SK-N-SH treated with all-trans-retinoic acid at 6 μM for 48 hours (cell line): ENCODE results near the gene FBXO31.

Experiments
- ATAC-seq: fragments of 200-7000 bp; cut with Tn5 transposase; 3 replicates; pipeline ENCODE4 v1.9.1; 2020; ENCODE audit warnings: mild to moderate bottlenecking, moderate library complexity
- ARNTL ChIP-seq: fragments of 450-650 bp; formaldehyde crosslinking; IDR thresholded peaks from 2 replicates; pipeline ENCODE4 v1.5.0; 2020; ENCODE audit warnings: low read depth, mild to moderate bottlenecking, moderate library complexity, borderline replicate concordance
- BACH2 ChIP-seq: fragments of 250-450 bp; sonication (Bioruptor Pico); IDR thresholded peaks from 2 replicates; pipeline ENCODE4 v1.9.0; 2021; ENCODE audit warnings: mild to moderate bottlenecking, borderline replicate concordance
- CSDC2 ChIP-seq: fragments of 250-450 bp; sonication (Bioruptor Pico); IDR thresholded peaks from 2 replicates; pipeline ENCODE4 v1.5.0; 2020; ENCODE audit warnings: mild to moderate bottlenecking, moderate library complexity
- ESRRG ChIP-seq: fragments of 250-450 bp; sonication (Bioruptor Pico); IDR thresholded peaks from 2 replicates; pipeline ENCODE4 v1.6.1; 2021; ENCODE audit warnings: mild to moderate bottlenecking
- GLIS3 ChIP-seq: fragments of 250-450 bp; sonication (Bioruptor Pico); IDR thresholded peaks from 2 replicates; pipeline ENCODE4 v1.5.0; 2020; ENCODE audit warnings: mild to moderate bottlenecking, moderate library complexity
- ISL1 ChIP-seq: fragments of 250-450 bp; sonication (Bioruptor Pico); IDR thresholded peaks from 2 replicates; pipeline ENCODE4 v2.1.2; 2022; ENCODE audit warnings: mild to moderate bottlenecking, moderate library complexity
- OSR1 ChIP-seq: fragments of 250-450 bp; sonication (Bioruptor Pico); IDR thresholded peaks from 2 replicates; pipeline ENCODE4 v1.8.0; 2022; ENCODE audit warnings: moderate library complexity, mild to moderate bottlenecking, inconsistent platforms
- PPARA ChIP-seq: fragments of 250-450 bp; sonication (Bioruptor Pico); IDR thresholded peaks from 2 replicates; pipeline ENCODE4 v1.5.0; 2020; ENCODE audit warnings: mild to moderate bottlenecking, borderline replicate concordance
- RARB ChIP-seq: fragments of 250-450 bp; sonication (Bioruptor Pico); IDR thresholded peaks from 2 replicates; pipeline ENCODE4 v1.8.0; 2021; ENCODE audit warnings: mild to moderate bottlenecking, moderate library complexity
- TCF4 ChIP-seq: fragments of 250-450 bp; sonication (Bioruptor Pico); IDR thresholded peaks from 2 replicates; pipeline ENCODE4 v1.8.0; 2021; ENCODE audit warnings: mild to moderate bottlenecking, moderate library complexity, borderline replicate concordance
- ZFP3 ChIP-seq: fragments of 250-450 bp; sonication (Bioruptor Pico); IDR thresholded peaks from 2 replicates; pipeline ENCODE4 v1.5.0; 2020; ENCODE audit warnings: mild to moderate bottlenecking, moderate library complexity
- ZFP30 ChIP-seq: fragments of 450-650 bp; formaldehyde crosslinking; IDR thresholded peaks from 2 replicates; pipeline ENCODE4 v1.5.0; 2022; ENCODE audit warnings: mild to moderate bottlenecking, moderate library complexity
- ZNF565 ChIP-seq: fragments of 450-650 bp; formaldehyde crosslinking; conservative IDR thresholded peaks from 2 replicates; pipeline ENCODE4 v1.5.0; 2020; ENCODE audit warnings: low read depth, mild to moderate bottlenecking, moderate library complexity
- ZNF70 ChIP-seq: fragments of 450-650 bp; formaldehyde crosslinking; IDR thresholded peaks from 2 replicates; pipeline ENCODE4 v1.5.0; 2020; ENCODE audit warnings: mild to moderate bottlenecking, moderate library complexity
- TF ChIP-seq, protein P1 (sequence below): fragments of 250-450 bp; sonication (Bioruptor Pico); IDR thresholded peaks from 2 replicates; pipeline ENCODE4 v1.5.0; 2020; ENCODE audit warnings: mild to moderate bottlenecking, moderate library complexity
- TF ChIP-seq, protein P2 (sequence below): fragments of 250-450 bp; sonication (Bioruptor Pico); IDR thresholded peaks from 2 replicates; pipeline ENCODE4 v1.5.1; 2020; ENCODE audit warnings: low read depth, mild to moderate bottlenecking, moderate library complexity
- TF ChIP-seq, protein P3 (sequence below): fragments of 250-450 bp; sonication (Bioruptor Pico); IDR thresholded peaks from 2 replicates; pipeline ENCODE4 v1.5.1; 2021; ENCODE audit warnings: mild to moderate bottlenecking, moderate library complexity
- TF ChIP-seq, protein P4 (sequence below): fragments of 250-450 bp; sonication (Bioruptor Pico); IDR thresholded peaks from 2 replicates; pipeline ENCODE4 v1.8.0; 2021; ENCODE audit warnings: low read depth, mild to moderate bottlenecking, moderate library complexity, borderline replicate concordance
- TF ChIP-seq, protein P5 (sequence below): fragments of 250-450 bp; sonication (Bioruptor Pico); IDR thresholded peaks from 2 replicates; pipeline ENCODE4 v1.8.0; 2020; ENCODE audit warnings: mild to moderate bottlenecking, moderate library complexity, borderline replicate concordance

FBXO31 gene

DNA sequence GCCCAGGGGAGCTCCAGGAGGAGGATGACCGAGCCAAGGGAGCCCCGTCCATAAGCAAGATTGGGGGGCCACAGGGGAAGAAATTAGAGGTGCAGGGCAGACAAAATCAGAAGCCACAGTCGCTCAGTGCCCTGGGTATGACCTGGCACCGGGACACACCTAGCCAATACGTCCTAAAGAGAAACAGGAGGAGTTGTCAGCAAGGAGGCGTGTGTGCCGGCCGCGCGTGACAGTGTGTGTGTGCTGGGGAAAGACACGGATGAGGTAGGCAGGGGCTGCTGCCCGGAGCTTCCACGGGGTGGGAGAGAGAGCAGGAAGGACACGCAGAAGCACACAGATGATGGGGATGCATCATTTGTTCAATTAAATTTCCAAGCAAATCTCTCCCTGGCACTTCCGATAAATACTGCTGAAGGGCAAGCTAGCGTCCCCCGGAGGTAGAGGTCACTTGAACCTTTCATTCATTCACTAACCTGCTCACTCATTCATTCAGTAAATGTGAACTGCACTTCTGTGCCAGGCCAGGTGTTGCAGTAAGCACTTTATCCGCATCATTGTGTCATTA is 104.4 kb downstream of the FBXO31 start (continued):
- TF ChIP-seq, protein P1, sequence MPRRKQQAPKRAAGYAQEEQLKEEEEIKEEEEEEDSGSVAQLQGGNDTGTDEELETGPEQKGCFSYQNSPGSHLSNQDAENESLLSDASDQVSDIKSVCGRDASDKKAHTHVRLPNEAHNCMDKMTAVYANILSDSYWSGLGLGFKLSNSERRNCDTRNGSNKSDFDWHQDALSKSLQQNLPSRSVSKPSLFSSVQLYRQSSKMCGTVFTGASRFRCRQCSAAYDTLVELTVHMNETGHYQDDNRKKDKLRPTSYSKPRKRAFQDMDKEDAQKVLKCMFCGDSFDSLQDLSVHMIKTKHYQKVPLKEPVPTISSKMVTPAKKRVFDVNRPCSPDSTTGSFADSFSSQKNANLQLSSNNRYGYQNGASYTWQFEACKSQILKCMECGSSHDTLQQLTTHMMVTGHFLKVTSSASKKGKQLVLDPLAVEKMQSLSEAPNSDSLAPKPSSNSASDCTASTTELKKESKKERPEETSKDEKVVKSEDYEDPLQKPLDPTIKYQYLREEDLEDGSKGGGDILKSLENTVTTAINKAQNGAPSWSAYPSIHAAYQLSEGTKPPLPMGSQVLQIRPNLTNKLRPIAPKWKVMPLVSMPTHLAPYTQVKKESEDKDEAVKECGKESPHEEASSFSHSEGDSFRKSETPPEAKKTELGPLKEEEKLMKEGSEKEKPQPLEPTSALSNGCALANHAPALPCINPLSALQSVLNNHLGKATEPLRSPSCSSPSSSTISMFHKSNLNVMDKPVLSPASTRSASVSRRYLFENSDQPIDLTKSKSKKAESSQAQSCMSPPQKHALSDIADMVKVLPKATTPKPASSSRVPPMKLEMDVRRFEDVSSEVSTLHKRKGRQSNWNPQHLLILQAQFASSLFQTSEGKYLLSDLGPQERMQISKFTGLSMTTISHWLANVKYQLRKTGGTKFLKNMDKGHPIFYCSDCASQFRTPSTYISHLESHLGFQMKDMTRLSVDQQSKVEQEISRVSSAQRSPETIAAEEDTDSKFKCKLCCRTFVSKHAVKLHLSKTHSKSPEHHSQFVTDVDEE: no peak
- no peak for TF ChIP-seq ESRRG (CRISPR knock-in tag)
- no peak for TF ChIP-seq OSR1 (CRISPR knock-in tag)
- no peak for TF ChIP-seq ZFP3 (CRISPR knock-in tag)
- TF ChIP-seq, protein P2, sequence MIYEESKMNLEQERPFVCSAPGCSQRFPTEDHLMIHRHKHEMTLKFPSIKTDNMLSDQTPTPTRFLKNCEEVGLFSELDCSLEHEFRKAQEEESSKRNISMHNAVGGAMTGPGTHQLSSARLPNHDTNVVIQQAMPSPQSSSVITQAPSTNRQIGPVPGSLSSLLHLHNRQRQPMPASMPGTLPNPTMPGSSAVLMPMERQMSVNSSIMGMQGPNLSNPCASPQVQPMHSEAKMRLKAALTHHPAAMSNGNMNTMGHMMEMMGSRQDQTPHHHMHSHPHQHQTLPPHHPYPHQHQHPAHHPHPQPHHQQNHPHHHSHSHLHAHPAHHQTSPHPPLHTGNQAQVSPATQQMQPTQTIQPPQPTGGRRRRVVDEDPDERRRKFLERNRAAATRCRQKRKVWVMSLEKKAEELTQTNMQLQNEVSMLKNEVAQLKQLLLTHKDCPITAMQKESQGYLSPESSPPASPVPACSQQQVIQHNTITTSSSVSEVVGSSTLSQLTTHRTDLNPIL (CRISPR knock-in tag): no peak
- no peak for TF ChIP-seq ARNTL (CRISPR knock-in tag)
- no peak for TF ChIP-seq BACH2
- TF ChIP-seq, protein P3, sequence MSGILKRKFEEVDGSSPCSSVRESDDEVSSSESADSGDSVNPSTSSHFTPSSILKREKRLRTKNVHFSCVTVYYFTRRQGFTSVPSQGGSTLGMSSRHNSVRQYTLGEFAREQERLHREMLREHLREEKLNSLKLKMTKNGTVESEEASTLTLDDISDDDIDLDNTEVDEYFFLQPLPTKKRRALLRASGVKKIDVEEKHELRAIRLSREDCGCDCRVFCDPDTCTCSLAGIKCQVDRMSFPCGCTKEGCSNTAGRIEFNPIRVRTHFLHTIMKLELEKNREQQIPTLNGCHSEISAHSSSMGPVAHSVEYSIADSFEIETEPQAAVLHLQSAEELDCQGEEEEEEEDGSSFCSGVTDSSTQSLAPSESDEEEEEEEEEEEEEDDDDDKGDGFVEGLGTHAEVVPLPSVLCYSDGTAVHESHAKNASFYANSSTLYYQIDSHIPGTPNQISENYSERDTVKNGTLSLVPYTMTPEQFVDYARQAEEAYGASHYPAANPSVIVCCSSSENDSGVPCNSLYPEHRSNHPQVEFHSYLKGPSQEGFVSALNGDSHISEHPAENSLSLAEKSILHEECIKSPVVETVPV (CRISPR knock-in tag): no peak
- TF ChIP-seq TCF4 (CRISPR knock-in tag): no peak
- TF ChIP-seq, all 23 proteins: peak for 0

DNA sequence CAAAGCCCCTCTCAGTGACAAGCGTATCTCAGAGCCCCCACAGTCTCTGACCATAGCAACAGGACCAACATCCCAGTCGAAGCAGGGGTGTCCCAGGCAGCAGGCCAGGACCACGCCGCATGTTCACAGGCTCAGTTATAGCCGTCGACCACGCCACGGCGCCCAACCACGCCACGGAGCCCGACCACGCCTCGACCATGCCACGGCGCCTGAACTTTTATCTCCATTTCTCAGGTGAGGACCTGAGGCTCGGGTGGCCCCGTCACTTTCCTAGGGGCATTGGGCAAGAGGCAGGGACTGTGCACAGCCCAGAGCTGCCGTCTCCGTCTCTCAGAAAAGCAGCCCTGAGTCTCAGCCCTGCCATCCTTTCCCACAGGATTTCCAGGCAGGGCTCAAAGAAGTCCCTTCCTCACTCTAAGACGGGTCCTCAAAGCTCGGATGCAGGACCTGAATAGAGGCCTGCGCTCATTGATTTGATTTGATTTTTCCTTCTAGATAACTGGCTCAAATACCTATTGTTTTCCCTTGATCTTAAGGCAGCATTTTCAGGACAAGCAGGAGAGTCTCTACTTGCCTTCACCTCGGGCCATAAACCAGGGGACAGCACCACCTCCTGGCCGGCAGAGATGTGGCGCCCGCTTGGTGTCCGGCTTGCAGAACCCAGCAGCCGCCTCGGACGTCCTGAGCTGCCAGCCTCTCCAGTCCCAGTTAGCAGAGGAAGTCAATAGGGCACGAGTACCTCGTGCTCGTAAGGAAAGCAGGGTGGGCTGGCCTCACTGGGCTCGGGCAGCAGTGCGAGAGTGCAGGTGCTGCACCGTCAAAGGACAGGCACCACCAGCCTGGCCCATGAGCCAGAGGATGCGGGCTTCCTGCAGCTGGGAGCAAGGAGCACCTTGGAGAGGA is 105.1 kb downstream of the FBXO31 start:
- peak; percentile 100 for ATAC-seq
- TF ChIP-seq ZFP3 (CRISPR knock-in tag) (no peak), PPARA (CRISPR knock-in tag) (no peak), CSDC2 (CRISPR knock-in tag) (no peak), ARNTL (CRISPR knock-in tag) (no peak), RARB (no peak), ZNF565 (no peak), TCF4 (CRISPR knock-in tag) (no peak), GLIS3 (CRISPR knock-in tag) (no peak), ISL1 (CRISPR knock-in tag) (no peak), ZFP30 (CRISPR knock-in tag) (no peak), ZNF70 (CRISPR knock-in tag) (no peak)
- TF ChIP-seq, protein P2 (CRISPR knock-in tag): no peak
- TF ChIP-seq, protein P3 (CRISPR knock-in tag): no peak
- TF ChIP-seq, protein P4, sequence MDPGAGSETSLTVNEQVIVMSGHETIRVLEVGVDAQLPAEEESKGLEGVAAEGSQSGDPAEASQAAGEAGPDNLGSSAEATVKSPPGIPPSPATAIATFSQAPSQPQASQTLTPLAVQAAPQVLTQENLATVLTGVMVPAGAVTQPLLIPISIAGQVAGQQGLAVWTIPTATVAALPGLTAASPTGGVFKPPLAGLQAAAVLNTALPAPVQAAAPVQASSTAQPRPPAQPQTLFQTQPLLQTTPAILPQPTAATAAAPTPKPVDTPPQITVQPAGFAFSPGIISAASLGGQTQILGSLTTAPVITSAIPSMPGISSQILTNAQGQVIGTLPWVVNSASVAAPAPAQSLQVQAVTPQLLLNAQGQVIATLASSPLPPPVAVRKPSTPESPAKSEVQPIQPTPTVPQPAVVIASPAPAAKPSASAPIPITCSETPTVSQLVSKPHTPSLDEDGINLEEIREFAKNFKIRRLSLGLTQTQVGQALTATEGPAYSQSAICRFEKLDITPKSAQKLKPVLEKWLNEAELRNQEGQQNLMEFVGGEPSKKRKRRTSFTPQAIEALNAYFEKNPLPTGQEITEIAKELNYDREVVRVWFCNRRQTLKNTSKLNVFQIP (CRISPR knock-in tag): no peak
- TF ChIP-seq, protein P1: no peak
- TF ChIP-seq, protein P5, sequence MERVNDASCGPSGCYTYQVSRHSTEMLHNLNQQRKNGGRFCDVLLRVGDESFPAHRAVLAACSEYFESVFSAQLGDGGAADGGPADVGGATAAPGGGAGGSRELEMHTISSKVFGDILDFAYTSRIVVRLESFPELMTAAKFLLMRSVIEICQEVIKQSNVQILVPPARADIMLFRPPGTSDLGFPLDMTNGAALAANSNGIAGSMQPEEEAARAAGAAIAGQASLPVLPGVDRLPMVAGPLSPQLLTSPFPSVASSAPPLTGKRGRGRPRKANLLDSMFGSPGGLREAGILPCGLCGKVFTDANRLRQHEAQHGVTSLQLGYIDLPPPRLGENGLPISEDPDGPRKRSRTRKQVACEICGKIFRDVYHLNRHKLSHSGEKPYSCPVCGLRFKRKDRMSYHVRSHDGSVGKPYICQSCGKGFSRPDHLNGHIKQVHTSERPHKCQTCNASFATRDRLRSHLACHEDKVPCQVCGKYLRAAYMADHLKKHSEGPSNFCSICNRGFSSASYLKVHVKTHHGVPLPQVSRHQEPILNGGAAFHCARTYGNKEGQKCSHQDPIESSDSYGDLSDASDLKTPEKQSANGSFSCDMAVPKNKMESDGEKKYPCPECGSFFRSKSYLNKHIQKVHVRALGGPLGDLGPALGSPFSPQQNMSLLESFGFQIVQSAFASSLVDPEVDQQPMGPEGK (CRISPR knock-in tag): no peak
